Subcutaneous adipose tissue (tissue), 4 donors: ENCODE measurements around the gene HINT2. TPM values are rescaled to one million over a fixed set of nuclear protein-coding genes. Genes with fewer than 3 reads are reported as not detected.

ENCODE experiments used
- total RNA-seq, 4 donors: library from RNA; depleted of rRNA; stranded (reverse); fragments of >200 nt; gene quantifications; one replicate each; pipeline ENCODE4 v1.1.0, GENCODE V29; 2016
- TF ChIP-seq, protein P1 (sequence below): fragments of 450-650 bp; IDR thresholded peaks from one replicate; pipeline ENCODE4 v1.5.1; 2016; ENCODE audit warnings: low read depth, mild to moderate bottlenecking, control low read depth, antibody characterized with exemption, moderate library complexity

HINT2 gene
- total RNA-seq, 4 donors from 2014 or later, result 27.7 to 98.1 (median 40.4) TPM

DNA sequence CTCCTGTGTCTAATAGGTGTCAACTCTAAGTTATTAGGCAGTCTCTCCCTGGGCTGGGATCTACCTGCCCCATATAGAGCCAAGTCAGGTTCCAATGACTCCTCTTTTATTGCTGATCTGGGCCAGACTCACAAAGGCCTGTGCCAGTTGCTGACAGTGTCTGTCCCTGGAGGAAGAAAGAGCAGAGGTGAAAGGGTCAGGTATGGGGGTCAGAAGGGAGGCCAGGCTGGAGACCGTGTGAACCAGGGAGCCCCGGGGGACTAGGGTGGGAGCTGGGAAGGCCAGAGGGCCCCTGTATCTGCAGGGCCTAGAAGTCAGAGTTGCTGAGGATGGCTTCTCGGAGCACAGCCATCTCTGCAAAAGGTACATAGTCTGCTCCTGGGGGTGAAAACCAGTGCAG is 3.5 kb upstream of the HINT2 start:
- TF ChIP-seq, protein P1, sequence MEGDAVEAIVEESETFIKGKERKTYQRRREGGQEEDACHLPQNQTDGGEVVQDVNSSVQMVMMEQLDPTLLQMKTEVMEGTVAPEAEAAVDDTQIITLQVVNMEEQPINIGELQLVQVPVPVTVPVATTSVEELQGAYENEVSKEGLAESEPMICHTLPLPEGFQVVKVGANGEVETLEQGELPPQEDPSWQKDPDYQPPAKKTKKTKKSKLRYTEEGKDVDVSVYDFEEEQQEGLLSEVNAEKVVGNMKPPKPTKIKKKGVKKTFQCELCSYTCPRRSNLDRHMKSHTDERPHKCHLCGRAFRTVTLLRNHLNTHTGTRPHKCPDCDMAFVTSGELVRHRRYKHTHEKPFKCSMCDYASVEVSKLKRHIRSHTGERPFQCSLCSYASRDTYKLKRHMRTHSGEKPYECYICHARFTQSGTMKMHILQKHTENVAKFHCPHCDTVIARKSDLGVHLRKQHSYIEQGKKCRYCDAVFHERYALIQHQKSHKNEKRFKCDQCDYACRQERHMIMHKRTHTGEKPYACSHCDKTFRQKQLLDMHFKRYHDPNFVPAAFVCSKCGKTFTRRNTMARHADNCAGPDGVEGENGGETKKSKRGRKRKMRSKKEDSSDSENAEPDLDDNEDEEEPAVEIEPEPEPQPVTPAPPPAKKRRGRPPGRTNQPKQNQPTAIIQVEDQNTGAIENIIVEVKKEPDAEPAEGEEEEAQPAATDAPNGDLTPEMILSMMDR, result no peak

DNA sequence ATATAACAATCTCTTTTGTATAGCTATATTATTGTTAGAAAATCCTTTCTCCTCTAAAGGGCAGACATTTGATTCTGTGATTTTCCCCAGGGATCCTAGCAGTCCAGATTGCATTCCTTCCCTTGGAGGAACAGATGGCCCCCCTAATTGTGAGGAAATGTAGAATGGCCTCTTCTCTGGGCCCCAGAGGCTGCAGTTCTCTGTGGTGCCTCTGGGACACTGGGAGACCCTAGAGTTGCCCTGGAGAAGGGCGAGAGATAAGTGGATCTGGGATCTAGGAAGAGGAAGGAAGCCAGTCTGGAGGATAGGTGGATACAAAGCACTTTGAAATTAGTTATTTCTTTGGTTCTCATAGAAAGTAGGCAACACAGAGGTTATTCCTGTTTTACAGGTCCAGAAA is 1.9 kb upstream of the HINT2 start:
- TF ChIP-seq, protein P1, result no peak

DNA sequence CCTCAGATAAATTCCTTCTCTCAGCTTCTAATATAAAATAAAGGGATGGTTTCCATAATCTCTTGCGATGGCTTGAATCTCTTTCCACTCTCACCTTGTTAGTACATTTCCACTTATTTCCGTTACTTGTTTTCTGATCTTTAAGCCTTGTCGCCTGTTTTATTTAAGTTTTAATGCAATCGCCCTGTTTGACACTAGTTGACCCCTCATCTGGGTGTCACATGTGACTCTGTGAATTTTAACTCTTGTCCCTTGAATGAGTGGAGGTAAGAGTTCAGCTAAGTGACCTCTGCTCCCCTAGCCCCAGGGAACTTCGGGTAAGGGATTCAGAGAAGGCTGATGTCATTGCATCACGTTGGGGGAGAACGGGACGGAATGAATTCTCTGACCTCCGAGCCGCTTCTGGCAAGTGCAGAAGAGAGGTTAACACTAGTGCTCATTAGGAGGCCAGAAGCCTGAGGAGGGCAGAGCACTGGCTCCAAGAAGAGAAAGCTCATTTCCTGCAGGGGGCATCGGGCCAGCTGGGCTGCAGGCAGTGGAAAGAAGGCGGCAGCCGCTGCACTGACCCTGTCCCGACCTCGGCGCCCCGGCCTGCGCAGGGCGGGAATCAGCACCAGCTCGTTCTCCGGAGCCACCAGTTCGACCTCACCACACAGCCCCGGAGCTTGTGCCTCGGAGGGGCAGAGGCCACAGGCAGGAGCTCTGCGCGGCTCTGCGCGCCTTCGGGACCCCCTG is 569 bp downstream of the HINT2 start:
- TF ChIP-seq, protein P1, result no peak

DNA sequence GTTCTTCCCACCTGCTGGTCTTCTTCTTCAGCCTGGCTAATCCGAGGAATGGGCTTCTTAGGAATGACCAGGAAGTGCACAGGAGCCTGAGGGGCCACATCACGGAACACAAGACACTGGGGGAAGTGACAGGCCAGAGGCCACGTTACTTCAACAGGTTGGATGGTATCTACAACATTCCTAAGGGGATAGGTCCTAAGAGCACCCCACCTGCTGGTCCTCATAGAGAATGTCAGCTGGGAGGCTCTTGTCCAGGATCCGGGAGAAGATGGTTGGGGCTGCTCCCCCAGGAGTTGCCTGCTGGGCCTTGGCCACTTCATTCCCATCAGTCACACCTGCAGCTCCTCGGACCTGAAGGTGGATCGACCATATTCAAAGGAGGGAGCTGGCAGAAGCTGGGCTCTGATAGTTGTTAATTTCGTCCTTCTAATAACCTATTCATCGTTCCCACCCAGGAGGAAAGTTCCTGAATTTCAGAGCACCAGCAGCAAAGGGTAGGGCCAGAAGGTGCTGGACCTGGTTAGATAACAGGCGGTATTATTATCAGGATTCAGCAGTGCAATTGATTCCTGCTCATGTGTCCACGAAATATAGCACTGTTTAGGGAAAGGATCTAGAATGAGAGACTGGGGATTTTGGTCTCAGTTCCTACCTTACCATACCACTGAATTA is 1.3 kb downstream of the HINT2 start:
- TF ChIP-seq, protein P1, result no peak

DNA sequence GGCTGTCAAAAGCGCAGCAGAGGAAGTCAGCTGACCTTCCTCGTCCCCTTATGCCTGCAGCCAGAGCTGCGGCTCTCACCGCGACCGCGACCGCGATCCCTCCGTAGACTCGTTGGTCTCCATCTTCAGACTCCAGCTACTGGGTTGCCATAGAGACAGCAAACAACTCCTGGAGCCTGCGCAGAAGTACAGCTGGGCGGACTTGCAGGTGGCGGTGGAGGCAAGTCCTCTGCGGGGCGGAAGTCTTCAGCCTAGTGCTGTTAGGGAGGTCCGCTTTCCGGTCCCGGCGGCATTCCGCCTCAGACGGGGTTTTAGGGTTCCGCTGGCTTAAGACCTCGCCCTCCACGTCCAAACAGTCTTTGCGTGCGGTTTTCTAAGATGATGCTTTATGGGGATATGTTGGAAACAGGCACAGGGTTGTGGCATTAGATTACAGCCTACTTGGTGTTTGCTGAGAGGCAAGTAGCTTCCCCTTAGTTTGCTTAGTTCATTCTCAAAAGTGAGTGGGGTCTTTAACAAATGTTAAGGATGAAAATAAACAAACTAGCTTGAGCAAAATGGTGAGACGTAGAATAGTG is 2.7 kb downstream of the HINT2 start, which contains the start of gene SPAG8:
SPAG8 (minus strand) TSS at position 238 of the 578 bp plus-strand sequence; CDS start at position 123, 115 bp downstream.
- TF ChIP-seq, protein P1, result no peak

DNA sequence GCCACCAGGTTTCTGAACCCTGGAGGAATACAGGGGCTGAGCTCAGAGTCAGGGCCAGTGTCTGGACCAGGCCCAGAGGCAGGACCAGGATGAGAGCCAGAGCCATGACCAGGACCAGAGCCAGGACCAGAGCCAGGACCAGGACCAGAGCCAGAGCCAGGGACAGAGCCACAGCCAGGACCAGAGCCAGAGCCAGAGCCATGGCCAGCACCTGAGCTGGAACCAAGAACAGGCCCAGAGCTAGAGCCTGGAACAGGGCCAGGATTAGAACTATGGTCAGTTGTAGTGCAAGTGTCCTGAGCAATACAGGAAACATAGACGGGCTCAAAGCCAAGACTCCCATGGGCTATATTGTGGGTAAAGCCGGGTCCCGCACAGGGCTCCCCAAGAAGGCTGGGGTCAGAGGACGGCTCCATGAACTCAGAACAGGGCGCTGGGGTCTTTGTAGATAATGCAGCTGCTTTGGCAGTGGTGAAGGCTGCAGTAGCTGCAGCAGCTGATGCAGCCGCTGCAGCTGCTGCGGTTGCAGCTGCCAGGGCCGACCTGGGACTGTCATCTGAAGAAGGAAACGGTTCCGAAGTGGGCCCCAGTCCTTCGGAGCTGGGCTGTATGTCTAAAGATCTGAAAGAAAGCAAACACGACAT is 3.3 kb downstream of the HINT2 start:
- TF ChIP-seq, protein P1, result no peak

DNA sequence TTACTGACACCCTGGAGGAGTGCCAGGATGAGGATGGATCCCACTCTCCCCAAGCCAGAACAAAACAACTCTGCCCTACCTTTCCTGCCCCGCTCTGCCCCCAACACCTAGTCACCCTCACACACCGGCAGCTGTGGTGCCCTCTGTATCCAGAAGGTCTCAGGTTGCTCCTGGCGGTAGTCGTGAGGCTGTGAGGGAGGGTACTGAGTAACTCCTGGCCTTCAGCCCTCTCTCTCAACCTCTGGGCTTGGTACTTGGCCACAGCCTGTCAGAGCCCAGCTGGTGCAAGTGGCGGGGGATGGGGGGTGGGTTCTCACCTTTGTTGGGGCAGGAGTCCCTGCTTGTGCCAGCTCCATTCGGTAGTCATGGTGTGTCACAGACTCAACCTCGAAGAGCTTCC is 4.7 kb downstream of the HINT2 start:
- TF ChIP-seq, protein P1, result no peak
